ENCODE measurements around the gene GLRX2. TPM values are rescaled to one million over a fixed set of nuclear protein-coding genes. Genes with fewer than 3 reads are reported as not detected.
A peak's percentile ranks its signal among the peaks of the same experiment; 100 is the strongest.

GLRX2 gene
- total RNA-seq, 1 donor from 2014 or later, result 2.7 TPM

DNA sequence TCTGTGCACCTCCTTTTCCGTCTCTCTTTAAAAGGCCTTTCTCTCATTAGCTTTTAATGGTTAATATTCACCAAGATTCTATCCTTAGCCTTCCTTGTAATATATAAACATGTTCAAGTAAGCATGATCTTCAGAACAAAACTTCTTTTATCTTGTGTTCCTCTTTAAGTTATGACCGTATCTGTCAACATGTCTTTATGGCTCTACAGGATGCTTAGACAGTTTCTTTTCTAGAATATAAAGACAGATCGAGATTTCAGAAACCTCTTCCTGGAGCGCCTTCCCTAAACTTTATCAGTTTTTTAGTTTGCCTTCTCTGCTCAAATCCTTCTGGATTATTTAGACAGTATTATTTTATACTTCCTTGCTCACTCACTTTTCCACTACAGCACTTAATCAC lies 38.6 kb downstream of the GLRX2 start:
- H3K4me1 ChIP-seq, result peaks cover 39% of the 10 kb centered on the region

DNA sequence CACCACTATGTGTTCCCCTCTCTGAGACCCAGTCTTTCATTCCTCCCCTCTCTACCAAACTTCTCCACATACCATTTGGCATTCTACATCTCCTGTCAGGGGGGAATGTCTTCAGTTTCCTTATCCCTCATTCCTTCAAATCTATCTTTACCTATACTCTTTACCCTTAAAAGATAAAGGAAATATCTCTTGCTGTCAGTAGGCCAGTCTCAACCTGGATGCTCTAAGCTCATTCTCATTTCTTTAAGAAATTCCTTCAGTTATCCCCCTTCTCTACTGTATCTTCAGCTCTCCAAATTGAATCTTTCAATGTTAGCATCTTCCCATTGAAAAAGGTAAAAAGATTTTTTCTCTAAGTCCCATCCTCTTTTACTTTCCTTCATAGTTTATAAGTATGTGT lies 39.3 kb downstream of the GLRX2 start:
- Histone ChIP-seq H3K9me3 (no peaks in the 10 kb centered on the region), H3K27ac (no peak overlapping the region)
- intact Hi-C loops (cut with DNase I), result no loop called here

More for the DNA sequence above, 38.6 kb downstream of the GLRX2 start:
- intact Hi-C loops (cut with DNase I), result no loop called here
- Histone ChIP-seq H3K9me3 (no peaks in the 10 kb centered on the region), H3K4me3 (no peak overlapping the region), H3K27ac (no peak overlapping the region), H3K27me3 (no peaks in the 10 kb centered on the region), H3K36me3 (no peaks in the 10 kb centered on the region)
- no peak for DNase-seq (ENCODE audit: extremely low spot score in 2 of 2)
- TF ChIP-seq, protein P1, sequence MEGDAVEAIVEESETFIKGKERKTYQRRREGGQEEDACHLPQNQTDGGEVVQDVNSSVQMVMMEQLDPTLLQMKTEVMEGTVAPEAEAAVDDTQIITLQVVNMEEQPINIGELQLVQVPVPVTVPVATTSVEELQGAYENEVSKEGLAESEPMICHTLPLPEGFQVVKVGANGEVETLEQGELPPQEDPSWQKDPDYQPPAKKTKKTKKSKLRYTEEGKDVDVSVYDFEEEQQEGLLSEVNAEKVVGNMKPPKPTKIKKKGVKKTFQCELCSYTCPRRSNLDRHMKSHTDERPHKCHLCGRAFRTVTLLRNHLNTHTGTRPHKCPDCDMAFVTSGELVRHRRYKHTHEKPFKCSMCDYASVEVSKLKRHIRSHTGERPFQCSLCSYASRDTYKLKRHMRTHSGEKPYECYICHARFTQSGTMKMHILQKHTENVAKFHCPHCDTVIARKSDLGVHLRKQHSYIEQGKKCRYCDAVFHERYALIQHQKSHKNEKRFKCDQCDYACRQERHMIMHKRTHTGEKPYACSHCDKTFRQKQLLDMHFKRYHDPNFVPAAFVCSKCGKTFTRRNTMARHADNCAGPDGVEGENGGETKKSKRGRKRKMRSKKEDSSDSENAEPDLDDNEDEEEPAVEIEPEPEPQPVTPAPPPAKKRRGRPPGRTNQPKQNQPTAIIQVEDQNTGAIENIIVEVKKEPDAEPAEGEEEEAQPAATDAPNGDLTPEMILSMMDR (IDR thresholded peaks at IDR 0.05), result no peak
- no peak for TF ChIP-seq POLR2AphosphoS5 (IDR thresholded peaks at IDR 0.05; ENCODE audit: insufficient read depth in 1 of 2, low read depth in 1 of 2)
- TF ChIP-seq POLR2A (IDR thresholded peaks at IDR 0.05), result no peak

DNA sequence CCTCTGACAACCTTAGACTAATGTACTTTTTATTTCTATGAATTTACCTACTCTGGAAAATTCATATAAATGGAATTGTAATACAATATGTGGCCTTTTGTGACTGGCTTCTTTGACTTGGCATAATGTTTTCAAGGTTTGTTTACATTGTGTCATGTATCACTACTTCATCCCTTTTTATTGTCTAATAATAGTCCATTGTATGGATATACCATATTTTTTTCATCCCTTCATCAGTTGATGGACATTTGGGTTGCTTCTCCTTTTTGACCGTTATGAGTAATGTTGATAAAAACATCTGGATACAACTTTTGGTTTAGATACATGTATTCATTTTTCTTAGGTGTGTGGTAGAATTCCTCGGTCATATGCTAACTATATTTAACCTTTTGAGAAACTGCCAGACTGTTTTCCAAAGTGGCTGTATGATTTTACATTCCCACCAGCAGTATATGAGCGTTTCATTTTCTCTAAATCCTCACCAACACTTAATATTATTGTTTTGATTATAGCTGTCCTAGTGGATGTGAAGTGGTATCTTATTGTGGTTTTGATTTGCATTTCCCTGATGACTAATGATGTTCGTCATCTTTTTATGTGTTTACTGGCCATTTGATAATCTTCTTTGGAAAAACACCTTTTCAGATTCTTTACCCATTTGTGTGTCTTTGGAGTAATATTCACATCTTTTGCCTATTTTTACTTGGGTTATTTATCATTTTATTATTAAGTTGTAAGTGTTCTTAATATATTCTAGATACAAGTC lies 42.3 kb downstream of the GLRX2 start:
- Histone ChIP-seq H3K4me3 (no peak overlapping the region), H3K36me3 (no peaks in the 10 kb centered on the region), H3K9me3 (no peaks in the 10 kb centered on the region), H3K27ac (no peak overlapping the region), H3K4me1 (peaks cover 57% of the 10 kb centered on the region), H3K27me3 (no peaks in the 10 kb centered on the region)
- TF ChIP-seq POLR2AphosphoS5 (IDR thresholded peaks at IDR 0.05; ENCODE audit: insufficient read depth in 1 of 2, low read depth in 1 of 2), result no peak
- TF ChIP-seq, protein P1 (IDR thresholded peaks at IDR 0.05), result no peak
- no peak for TF ChIP-seq POLR2A (IDR thresholded peaks at IDR 0.05)
- DNase-seq (ENCODE audit: extremely low spot score in 2 of 2), result no peak
- intact Hi-C loops (cut with DNase I), result loop anchor here (5.0 kb wide), 1 partner anchor 39 kb away; no protein-coding TSS in a partner anchor

More for the DNA sequence above, 39.3 kb downstream of the GLRX2 start:
- no peaks in the 10 kb centered on the region for H3K27me3 ChIP-seq
- peaks cover 43% of the 10 kb centered on the region for H3K4me1 ChIP-seq
- H3K36me3 ChIP-seq, result no peaks in the 10 kb centered on the region
- DNase-seq (ENCODE audit: extremely low spot score in 2 of 2), result no peak
- H3K4me3 ChIP-seq, result no peak overlapping the region
- TF ChIP-seq, protein P1 (IDR thresholded peaks at IDR 0.05), result no peak
- TF ChIP-seq POLR2AphosphoS5 (IDR thresholded peaks at IDR 0.05; ENCODE audit: insufficient read depth in 1 of 2, low read depth in 1 of 2) (no peak), POLR2A (IDR thresholded peaks at IDR 0.05) (no peak)

DNA sequence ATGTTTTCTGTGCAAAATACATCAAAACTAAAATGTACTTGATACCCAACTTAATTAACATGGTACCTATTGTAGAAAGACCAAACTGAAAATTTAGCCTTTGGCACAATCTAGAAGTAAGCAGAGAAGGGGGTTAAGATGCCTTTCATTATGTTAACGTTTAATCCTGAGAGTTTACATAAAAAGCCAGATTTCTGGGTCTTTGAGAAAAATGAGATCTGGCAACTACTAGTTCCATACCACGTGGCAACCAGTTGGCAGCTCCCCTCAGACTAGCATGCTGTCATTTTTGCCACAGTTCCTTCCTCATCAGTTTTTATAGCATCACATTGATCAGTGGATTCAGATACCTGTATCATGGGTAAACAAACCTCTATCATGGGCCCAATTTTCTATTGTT lies 44.3 kb downstream of the GLRX2 start:
- H3K4me3 ChIP-seq, result peak overlapping the region; percentile 73 to 90
- peaks cover 64% of the 10 kb centered on the region for H3K4me1 ChIP-seq
- intact Hi-C loops (cut with DNase I), result loop anchor here (5.0 kb wide), 1 partner anchor 41 kb away; no protein-coding TSS in a partner anchor

More for the DNA sequence above, 44.3 kb downstream of the GLRX2 start:
- no peaks in the 10 kb centered on the region for H3K36me3 ChIP-seq
- no peak for TF ChIP-seq POLR2A (IDR thresholded peaks at IDR 0.05)
- TF ChIP-seq, protein P1 (IDR thresholded peaks at IDR 0.05), result no peak
- TF ChIP-seq POLR2AphosphoS5 (IDR thresholded peaks at IDR 0.05; ENCODE audit: insufficient read depth in 1 of 2, low read depth in 1 of 2), result no peak
- no peaks in the 10 kb centered on the region for H3K9me3 ChIP-seq
- no peaks in the 10 kb centered on the region for H3K27me3 ChIP-seq
- no peak for DNase-seq (ENCODE audit: extremely low spot score in 2 of 2)
- peak overlapping the region; percentile 94 for H3K27ac ChIP-seq

All from vagina (tissue), 2 donors.